Stimulated activated CD4-positive, alpha-beta T cell treated with anti-CD3 and anti-CD28 coated beads, Interleukin-1b, Interleukin-23, amount 100 ng/mL, for 4 hours (primary cell): ENCODE measurements around the gene NEIL3.

ENCODE experiments used
- DNase-seq, 2 donors: peaks; one replicate each; pipeline ENCODE4 v3.0.0-alpha.2; 2020; ENCODE audit warnings: low read depth in 2 of 2

NEIL3 gene

GRCh38 chr4:177309522-177310371 lies at the start of gene NEIL3:
Gene NEIL3, plus strand, starts transcription at chr4:177309874. Its CDS starts 80 bp downstream, at chr4:177309954.
- peak; percentile 96 for DNase-seq

- no peak for DNase-seq
Observed at GRCh38 chr4:177263818-177264217, 45.9 kb upstream of the NEIL3 start.

GRCh38 chr4:177264788-177265422 lies 44.8 kb upstream of the NEIL3 start:
- DNase-seq: no peak

- DNase-seq: no peak
Observed at GRCh38 chr4:177265729-177266128, 43.9 kb upstream of the NEIL3 start.

- DNase-seq: no peak
Observed at GRCh38 chr4:177266506-177266905, 43.2 kb upstream of the NEIL3 start.

- DNase-seq: no peak
Observed at GRCh38 chr4:177267911-177268310, 41.8 kb upstream of the NEIL3 start.

- DNase-seq: no peak
Observed at GRCh38 chr4:177271091-177271490, 38.6 kb upstream of the NEIL3 start.

- DNase-seq: no peak
Observed at GRCh38 chr4:177271915-177272766, 37.5 kb upstream of the NEIL3 start.

GRCh38 chr4:177275999-177276398 lies 33.7 kb upstream of the NEIL3 start:
- no peak for DNase-seq

- DNase-seq: no peak
Observed at GRCh38 chr4:177281351-177281909, 28.2 kb upstream of the NEIL3 start.

GRCh38 chr4:177282284-177282835 lies 27.3 kb upstream of the NEIL3 start:
- no peak for DNase-seq

- DNase-seq: no peak
Observed at GRCh38 chr4:177283167-177283566, 26.5 kb upstream of the NEIL3 start.

GRCh38 chr4:177285953-177286352 lies 23.7 kb upstream of the NEIL3 start:
- DNase-seq: no peak

GRCh38 chr4:177287255-177287654 lies 22.4 kb upstream of the NEIL3 start:
- DNase-seq: no peak

GRCh38 chr4:177288335-177288734 lies 21.3 kb upstream of the NEIL3 start:
- DNase-seq: no peak

GRCh38 chr4:177290780-177291179 lies 18.9 kb upstream of the NEIL3 start:
- DNase-seq: no peak

- no peak for DNase-seq
Observed at GRCh38 chr4:177292171-177292570, 17.5 kb upstream of the NEIL3 start.

GRCh38 chr4:177293208-177294033 lies 16.3 kb upstream of the NEIL3 start:
- DNase-seq: no peak

- no peak for DNase-seq
Observed at GRCh38 chr4:177297785-177298391, 11.8 kb upstream of the NEIL3 start.

GRCh38 chr4:177301126-177301639 lies 8.5 kb upstream of the NEIL3 start:
- no peak for DNase-seq
